ENCODE measurements around the gene MAPK8IP1.

- no peak for TF ChIP-seq CTCF (optimal IDR thresholded peaks at IDR 0.05 in 1 of 3, IDR thresholded peaks at IDR 0.05 in 1 of 3, conservative IDR thresholded peaks at IDR 0.05 in 1 of 3; ENCODE audit: extremely low read depth in 1 of 3, insufficient read depth in 2 of 3, low read length in 3 of 3)
- no peak for TF ChIP-seq EZH2 (IDR thresholded peaks at IDR 0.05; ENCODE audit: low read length)
These were observed 20.7 kb downstream of the MAPK8IP1 start for GRCh38 chr11:45906096-45906682.

Measured in keratinocyte (primary cell).